Measurements from ENCODE around the gene HOMER2.

DNA sequence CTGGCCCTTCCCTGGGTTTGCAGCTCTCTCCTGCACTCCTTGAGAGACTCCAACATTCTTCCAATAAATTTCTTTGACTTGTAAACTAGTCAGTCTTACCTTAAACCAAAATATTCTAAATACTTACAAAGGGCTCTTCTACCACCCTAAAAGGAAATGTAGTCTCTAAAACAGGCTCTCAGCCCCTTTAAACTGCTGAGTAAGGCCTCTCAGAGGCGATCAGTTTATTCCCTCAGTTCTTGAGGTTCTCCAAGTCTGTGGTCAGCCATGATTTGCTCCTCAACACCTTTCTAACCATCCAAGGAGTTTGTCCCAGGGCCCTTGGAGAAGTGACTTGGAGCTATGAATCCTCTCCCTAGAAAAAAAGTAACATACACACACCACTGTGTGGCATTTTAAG is 78.3 kb downstream of the HOMER2 start:
- TF ChIP-seq FOS (IDR thresholded peaks at IDR 0.05; ENCODE audit: borderline replicate concordance, insufficient read depth, low read length) (no peak), CTCF (IDR thresholded peaks at IDR 0.05; ENCODE audit: extremely low read depth in 1 of 2, insufficient read depth in 1 of 2, low read depth in 1 of 2, low read length in 2 of 2) (no peak), POLR2A (IDR thresholded peaks at IDR 0.05; ENCODE audit: low read depth, low read length) (no peak)

Data from endothelial cell of umbilical vein (primary cell).